Right lobe of liver (tissue), 6 donors: ENCODE data around the gene PLD6. TPM values are rescaled to one million over a fixed set of nuclear protein-coding genes. Genes with fewer than 3 reads are reported as not detected.
A peak's percentile ranks its signal among the peaks of the same experiment; 100 is the strongest.

Experiments used
- ATAC-seq, 4 donors: fragments of 200-7000 bp; cut with Tn5 transposase; one replicate each; pipeline ENCODE4 v1.9.1; 2020; ENCODE audit warnings: mild to moderate bottlenecking in 4 of 4, moderate library complexity in 4 of 4
- DNase-seq, 3 donors: peaks; one replicate each; pipeline ENCODE4 v3.0.0-alpha.2; 2020
- H3K27ac ChIP-seq, 3 donors: fragments of 200-600 bp; one replicate each; pipeline ENCODE4 v1.8.0; 2022
- H3K27me3 ChIP-seq, 2 donors: fragments of 200-600 bp; one replicate each; pipeline ENCODE4 v1.8.0; 2022
- H3K36me3 ChIP-seq, 4 donors: fragments of 200-600 bp; sonication (generic) in 1 of 4; one replicate each; pipeline versions ENCODE4 v1.5.1 to v1.8.0; 2017 to 2022; ENCODE audit warnings: control low read depth in 1 of 4
- H3K4me1 ChIP-seq, 4 donors: fragments of 200-600 bp; sonication (generic) in 1 of 4; one replicate each; pipeline versions ENCODE4 v1.5.1 to v1.8.0; 2017 to 2022; ENCODE audit warnings: control low read depth in 1 of 4
- H3K4me3 ChIP-seq, 3 donors: fragments of 200-600 bp; one replicate each; pipeline ENCODE4 v1.8.0; 2022
- H3K9me3 ChIP-seq, 4 donors: fragments of 200-600 bp; sonication (generic) in 1 of 4; one replicate each; pipeline versions ENCODE4 v1.5.1 to v1.8.0; 2017 to 2022; ENCODE audit warnings: control low read depth in 1 of 4
- CTCF ChIP-seq, 4 donors: fragments of 200-600 bp in 3 of 4; fragments of 450-650 bp in 1 of 4; IDR thresholded peaks; one replicate each; pipeline versions ENCODE4 v1.5.1 to v1.8.0; 2016 to 2022; ENCODE audit warnings: antibody characterized with exemption in 4 of 4, mild to moderate bottlenecking in 2 of 4
- POLR2A ChIP-seq: fragments of 450-650 bp; IDR thresholded peaks from one replicate; pipeline ENCODE4 v1.6.1; 2017; ENCODE audit warnings: antibody characterized with exemption, mild to moderate bottlenecking
- WGBS: methylation state at CpG from one replicate; pipeline ENCODE4 v1.1.6; 2018; ENCODE audit warnings: low coverage, low lambda C conversion rate; ENCODE audit not compliant: insufficient coverage; ENCODE audit errors: missing lambda C conversion rate; 5-methylcytosine and 5-hydroxymethylcytosine counted together
- intact Hi-C, 2 donors: fragments of 100-400 bp; cut with DNase I; formaldehyde crosslinking; loops; one replicate each; pipeline versions ENCODE4 v1.11.2 to v1.14.1; 2022
- total RNA-seq, 6 experiments: library from RNA; depleted of rRNA in 2 of 6; stranded (reverse); fragments of >200 nt in 2 of 6; fragmentation: NEBNext Ultra II Directional in 3 of 6; extraction: Animal tissue kit (Norgen Biotek cat#: 25700) in 3 of 6; gene quantifications; one replicate each; pipeline versions ENCODE4 v1.1.0 to v1.2.4, GENCODE V29; 2016 to 2023
- donor health status: DM: no; HTN: yes; CAD: no.
- donor health status: DM: no; HTN: no; CAD: no.
- donor health status: DM: no; HTN: no; CAD: no.
- donor health status: DM: no; HTN: yes; CAD: no.
- donor health status: DM: no; HTN: yes; CAD: no.

PLD6 gene
- total RNA-seq, 6 experiments from 2014 or later: 0.68 to 3.6 (median 2.8) TPM

- Histone ChIP-seq H3K4me3 (peak within 1 kb of the TSS; percentile 81 to 99 (median 98)), H3K9me3 (no peaks in the 10 kb centered on the region), H3K27me3 (no peaks in the 10 kb centered on the region), H3K4me1 (peaks cover 0 to 39% (median 11%) of the 10 kb centered on the region in 4 donors), H3K27ac (peak within 1 kb of the TSS; percentile 97 to 100 (median 100)), H3K36me3 (no peaks in the 10 kb centered on the region)
- DNase-seq (peak; percentile 92 to 94 (median 93)), ATAC-seq (peak; percentile 89 to 93 (median 90))
- under 1% methylated on average over 26 of the region's 53 CpGs for WGBS
- intact Hi-C loops: no loop called here
- TF ChIP-seq POLR2A (peak; percentile 68), CTCF (IDR thresholded peaks at IDR 0.05) (no peak)
Measured at GRCh38 chr17:17237026-17237799, 31.1 kb upstream of the PLD6 start, which contains the start of gene FLCN. Gene FLCN (minus strand): TSS chr17:17237168. CDS start chr17:17228137, 9,031 bp downstream.

GRCh38 chr17:17236295-17237025 is 30.3 kb upstream of the PLD6 start:
- WGBS: 0% methylated on average over 14 of the region's 31 CpGs
- H3K9me3 ChIP-seq: no peaks in the 10 kb centered on the region
- peak overlapping the region; percentile 81 to 99 (median 98) for H3K4me3 ChIP-seq
- peaks cover 0 to 47% (median 13%) of the 10 kb centered on the region in 4 donors for H3K4me1 ChIP-seq
- H3K36me3 ChIP-seq: peaks cover 0 to 4% (median 0%) of the 10 kb centered on the region in 4 donors
- TF ChIP-seq CTCF (IDR thresholded peaks at IDR 0.05): no peak
- peak; percentile 34 for TF ChIP-seq POLR2A
- peak overlapping the region; percentile 97 to 100 (median 100) for H3K27ac ChIP-seq
- peak in 2 of 3 donors; percentile 66 to 82 for DNase-seq
- intact Hi-C loops: no loop called here
- H3K27me3 ChIP-seq: no peaks in the 10 kb centered on the region
- ATAC-seq: peak; percentile 45 to 64 (median 55)

DNA sequence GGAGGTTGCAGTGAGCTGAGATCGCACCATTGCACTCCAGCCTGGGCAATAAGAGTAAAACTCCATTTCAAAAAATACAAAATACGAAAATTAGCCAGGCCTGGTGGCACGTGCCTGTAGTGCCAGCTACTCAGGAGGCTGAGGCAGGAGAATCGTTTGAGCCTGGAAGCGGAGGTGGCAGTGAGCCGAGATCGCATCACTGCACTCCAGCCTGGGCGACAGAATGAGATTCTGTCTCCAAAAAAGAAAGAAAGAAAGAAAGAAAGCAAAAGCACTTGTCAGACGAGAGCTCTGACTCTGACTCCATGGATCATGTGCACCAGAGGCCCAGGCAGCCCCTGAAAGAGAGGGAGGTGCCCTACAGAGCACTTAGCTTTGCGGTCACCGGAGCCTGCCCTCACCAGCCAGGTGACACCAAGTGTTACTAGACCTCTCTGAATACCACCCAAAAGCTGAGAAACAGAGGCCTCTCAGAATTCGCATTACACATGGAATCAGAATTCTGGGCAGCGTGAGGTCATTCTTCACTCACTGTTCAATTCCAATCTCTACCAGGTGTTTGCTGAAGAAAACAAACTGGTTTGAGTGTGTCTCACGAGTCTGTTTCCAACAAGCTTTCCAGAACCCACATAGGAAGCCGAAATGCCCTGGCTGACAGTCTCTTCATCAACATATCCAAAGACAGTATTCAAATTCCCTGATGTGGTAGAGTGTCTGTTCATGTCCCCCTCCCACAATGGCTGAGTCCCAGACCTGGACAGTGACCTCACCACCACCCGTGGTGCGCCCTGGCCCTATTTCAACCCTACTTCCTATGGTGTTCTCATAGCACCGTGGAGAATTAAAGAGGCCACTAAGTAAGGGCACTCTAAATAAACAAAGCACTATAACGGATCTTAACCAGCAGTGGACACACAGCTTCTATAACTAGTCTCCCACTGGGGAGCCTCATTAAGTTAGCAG is 29.4 kb upstream of the PLD6 start:
- DNase-seq: no peak
- intact Hi-C loops: no loop called here
- WGBS: 37% methylated on average over 17 of the region's 19 CpGs
- peak overlapping the region; percentile 97 to 100 (median 100) for H3K27ac ChIP-seq
- H3K4me3 ChIP-seq: peak overlapping the region; percentile 81 to 99 (median 98)
- peaks cover 0 to 47% (median 13%) of the 10 kb centered on the region in 4 donors for H3K4me1 ChIP-seq
- peak; percentile 3 to 21 (median 4) for ATAC-seq
- no peaks in the 10 kb centered on the region for H3K9me3 ChIP-seq
- no peaks in the 10 kb centered on the region for H3K27me3 ChIP-seq
- TF ChIP-seq CTCF (IDR thresholded peaks at IDR 0.05): no peak
- TF ChIP-seq POLR2A: no peak
- peaks cover 0 to 14% (median 4%) of the 10 kb centered on the region in 4 donors for H3K36me3 ChIP-seq

DNA sequence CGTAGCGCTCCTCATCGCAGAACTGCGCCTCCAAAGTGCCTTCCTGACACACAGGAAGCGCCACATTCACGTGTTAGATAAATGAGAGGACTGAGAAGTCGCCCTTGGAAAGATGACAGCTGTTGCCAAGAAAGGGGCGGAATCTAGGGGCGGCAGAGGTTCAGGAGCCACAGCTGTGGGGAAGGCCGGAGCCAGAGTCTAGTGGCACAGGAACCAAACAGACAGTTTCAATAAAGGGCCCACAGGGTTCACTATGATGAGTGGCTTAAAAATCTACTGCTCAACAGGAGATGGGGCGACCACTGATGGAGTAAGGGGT is 26.1 kb upstream of the PLD6 start:
- no peaks in the 10 kb centered on the region for H3K27me3 ChIP-seq
- intact Hi-C loops: no loop called here
- no peak overlapping the region for H3K27ac ChIP-seq
- TF ChIP-seq CTCF (IDR thresholded peaks at IDR 0.05) (no peak), POLR2A (no peak)
- WGBS: 75% methylated on average over 9 of the region's 11 CpGs
- DNase-seq (no peak), ATAC-seq (no peak)
- peaks cover 0 to 34% (median 14%) of the 10 kb centered on the region in 4 donors for H3K36me3 ChIP-seq
- no peak overlapping the region for H3K4me3 ChIP-seq
- peaks cover 0 to 66% (median 28%) of the 10 kb centered on the region in 4 donors for H3K4me1 ChIP-seq
- no peaks in the 10 kb centered on the region for H3K9me3 ChIP-seq
